B cell (primary cell): ENCODE results near the gene NTM. TPM values are rescaled to one million over a fixed set of nuclear protein-coding genes. Genes with fewer than 3 reads are reported as not detected.

ENCODE experiments used
- ATAC-seq: fragments of 200-7000 bp; cut with Tn5 transposase; one replicate; pipeline ENCODE4 v1.10.0; 2021; ENCODE audit warnings: low read depth, mild to moderate bottlenecking, moderate number of reproducible peaks, moderate library complexity
- CTCF ChIA-PET: fragments of 350-600 bp; sonication (Branson Sonifier 250); formaldehyde crosslinking; loops from one replicate; lab custom pipeline; 2021; ENCODE audit warnings: antibody characterized with exemption, inconsistent platforms; lab: Charles Lee
- POLR2A ChIA-PET: fragments of 350-600 bp; sonication (Branson Sonifier 250); formaldehyde crosslinking; loops from one replicate; lab custom pipeline; 2021; ENCODE audit warnings: antibody characterized with exemption; lab: Charles Lee
- DNase-seq: peaks from one replicate; pipeline ENCODE4 v3.0.0; 2013
- H2AFZ ChIP-seq: 2 replicates; pipeline ENCODE4 v1.6.1; 2012; ENCODE audit warnings: mild to moderate bottlenecking, low read depth, low read length; ENCODE audit not compliant: insufficient read depth, poor library complexity, severe bottlenecking
- H3K27ac ChIP-seq, 2 donors: 1 replicate in 1 of 2; 2 replicates in 1 of 2; pipeline ENCODE4 v1.5.1; 2012 to 2013; ENCODE audit warnings: low read length in 2 of 2, mild to moderate bottlenecking in 2 of 2, moderate library complexity in 1 of 2
- H3K27me3 ChIP-seq, 4 experiments: fragments of 200-600 bp in 1 of 4; sonication (generic) in 1 of 4; replicated peaks in 1 of 4; 1 replicate in 2 of 4; 2 replicates in 2 of 4; pipeline versions ENCODE4 v1.6.1 to v1.7.0; 2013 to 2016; ENCODE audit warnings: low read length in 3 of 4, mild to moderate bottlenecking in 2 of 4, mixed read lengths in 1 of 4, moderate library complexity in 1 of 4; ENCODE audit not compliant: insufficient read depth in 4 of 4, control insufficient read depth in 3 of 4; ENCODE audit errors: control extremely low read depth in 1 of 4
- H3K36me3 ChIP-seq, 2 experiments: replicated peaks in 1 of 2; 1 replicate in 1 of 2; 2 replicates in 1 of 2; pipeline versions ENCODE4 v1.6.1 to v1.7.1; 2013; ENCODE audit warnings: low read length in 1 of 2; ENCODE audit not compliant: insufficient read depth in 2 of 2, control insufficient read depth in 1 of 2; ENCODE audit errors: control extremely low read depth in 1 of 2, extremely low read depth in 1 of 2
- H3K4me1 ChIP-seq, 2 donors: fragments of 200-600 bp in 1 of 2; sonication (generic) in 1 of 2; 1 replicate in 1 of 2; 2 replicates in 1 of 2; pipeline versions ENCODE4 v1.5.1 to v1.6.1; 2013 to 2017; ENCODE audit warnings: low read length in 2 of 2; ENCODE audit not compliant: control insufficient read depth in 2 of 2, insufficient read depth in 2 of 2
- H3K4me2 ChIP-seq: replicated peaks from 2 replicates; pipeline ENCODE3; 2012; ENCODE audit warnings: mild to moderate bottlenecking, low read depth, low read length; ENCODE audit not compliant: poor library complexity, severe bottlenecking
- H3K4me3 ChIP-seq, 5 experiments: fragments of 200-600 bp in 1 of 5; sonication (generic) in 1 of 5; 1 replicate in 3 of 5; 2 replicates in 2 of 5; pipeline versions ENCODE4 v1.5.1 to v1.7.0; 2011 to 2016; ENCODE audit warnings: low read length in 4 of 5, mild to moderate bottlenecking in 4 of 5, low read depth in 2 of 5, control low read depth in 1 of 5, moderate library complexity in 1 of 5; ENCODE audit not compliant: insufficient read depth in 1 of 5; ENCODE audit errors: control extremely low read depth in 1 of 5, extremely low read depth in 1 of 5
- H3K79me2 ChIP-seq: fragments of 200-600 bp; sonication (generic); one replicate; pipeline ENCODE4 v1.6.0; 2016; ENCODE audit warnings: low read length; ENCODE audit not compliant: control insufficient read depth, insufficient read depth
- H3K9ac ChIP-seq: fragments of 200-600 bp; sonication (generic); 2 replicates; pipeline ENCODE4 v1.6.1; 2017; ENCODE audit warnings: mild to moderate bottlenecking, low read length, moderate library complexity
- H3K9me3 ChIP-seq, 3 donors: one replicate each; pipeline versions ENCODE4 v1.6.1 to v1.7.1; 2013; ENCODE audit warnings: low read length in 2 of 3; ENCODE audit not compliant: control insufficient read depth in 2 of 3, insufficient read depth in 1 of 3; ENCODE audit errors: control extremely low read depth in 1 of 3
- H4K20me1 ChIP-seq: 2 replicates; pipeline ENCODE4 v1.6.0; 2012; ENCODE audit warnings: mild to moderate bottlenecking, low read length; ENCODE audit not compliant: insufficient read depth, control insufficient read depth, poor library complexity, severe bottlenecking
- H3K27ac Mint-ChIP-seq: one replicate; pipeline ENCODE4 v1.8.0; 2021; ENCODE audit warnings: mixed read lengths
- H3K27me3 Mint-ChIP-seq: one replicate; pipeline ENCODE4 v1.8.0; 2021; ENCODE audit warnings: mixed read lengths
- H3K4me1 Mint-ChIP-seq: one replicate; pipeline ENCODE4 v1.8.0; 2021; ENCODE audit warnings: mixed read lengths
- H3K4me3 Mint-ChIP-seq: one replicate; pipeline ENCODE4 v1.8.0; 2021; ENCODE audit warnings: mixed read lengths
- H3K9me3 Mint-ChIP-seq: one replicate; pipeline ENCODE4 v1.8.0; 2022; ENCODE audit warnings: mixed read lengths; ENCODE audit not compliant: insufficient read depth
- EZH2 ChIP-seq: IDR thresholded peaks from 2 replicates; pipeline ENCODE4 v1.6.1; 2012; ENCODE audit warnings: borderline replicate concordance, low read depth, mild to moderate bottlenecking, moderate library complexity, low read length; ENCODE audit not compliant: insufficient read depth, poor library complexity, severe bottlenecking
- WGBS: methylation state at CpG from one replicate; pipeline ENCODE4 v1.1.5; 2013; ENCODE audit warnings: missing lambda C conversion rate; ENCODE audit not compliant: insufficient coverage; 5-methylcytosine and 5-hydroxymethylcytosine counted together
- intact Hi-C: fragments of 100-400 bp; cut with micrococcal nuclease; formaldehyde crosslinking; loops from one replicate; pipeline ENCODE4 v1.10.0; 2022
- polyA plus RNA-seq: library from polyadenylated mRNA; depleted of rRNA; stranded (reverse); fragments of >200 nt; gene quantifications from 2 replicates; pipeline ENCODE4 v1.2.3, GENCODE V29; 2012
- total RNA-seq, 2 donors: library from RNA; stranded (reverse); fragments of 120-200 nt in 1 of 2; gene quantifications; 1 replicate in 1 of 2; 2 replicates in 1 of 2; pipeline versions ENCODE4 v1.2.3 to v1.2.4, GENCODE V29; 2013 to 2022
- TF ChIP-seq, protein P1 (sequence below): fragments of 200-600 bp; IDR thresholded peaks from one replicate; pipeline ENCODE4 v1.8.0; 2022; ENCODE audit warnings: antibody characterized with exemption, mild to moderate bottlenecking

Gene NTM
- total and polyA plus RNA-seq, 2 donors (not counting 1 experiment from before 2014, with no cell fraction given), result not detected

DNA sequence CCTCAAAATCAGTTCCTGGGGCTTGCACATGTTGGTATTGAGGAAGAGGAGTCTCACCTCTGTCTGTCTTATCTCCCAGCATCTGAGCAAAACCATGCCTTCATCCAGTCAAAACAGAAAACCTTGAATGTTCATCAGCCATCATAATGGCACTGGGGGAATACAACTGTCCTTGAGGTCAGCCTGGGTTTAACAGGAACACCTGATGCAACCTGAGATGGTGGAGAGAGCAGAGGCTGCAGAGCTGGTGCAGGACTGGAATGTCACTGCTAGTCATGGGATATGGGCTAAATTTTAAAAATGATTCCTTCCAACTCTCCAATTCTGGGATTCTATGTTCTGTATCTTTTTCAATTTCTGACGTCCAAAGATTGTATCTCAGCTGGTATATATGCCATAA is 931.0 kb downstream of the NTM start:
- no CpG with 5 or more reads among the region's 1 CpG for WGBS
- Histone ChIP-seq H3K36me3 (no peaks in the 10 kb centered on the region), H3K4me1 (no peaks in the 10 kb centered on the region), H4K20me1 (no peaks in the 10 kb centered on the region), H2AFZ (no peak overlapping the region), H3K79me2 (no peaks in the 10 kb centered on the region), H3K9me3 (peaks cover 0 to 4% (median 0%) of the 10 kb centered on the region in 3 donors), H3K27ac (no peak overlapping the region), H3K4me2 (no peak overlapping the region), H3K9ac (no peak overlapping the region), H3K4me3 (no peak overlapping the region), H3K27me3 (no peaks in the 10 kb centered on the region)
- Mint-ChIP-seq H3K27ac (no peak overlapping the region), H3K4me3 (no peak overlapping the region), H3K27me3 (no peaks in the 10 kb centered on the region), H3K9me3 (no peaks in the 10 kb centered on the region), H3K4me1 (no peaks in the 10 kb centered on the region)
- TF ChIP-seq, protein P1, sequence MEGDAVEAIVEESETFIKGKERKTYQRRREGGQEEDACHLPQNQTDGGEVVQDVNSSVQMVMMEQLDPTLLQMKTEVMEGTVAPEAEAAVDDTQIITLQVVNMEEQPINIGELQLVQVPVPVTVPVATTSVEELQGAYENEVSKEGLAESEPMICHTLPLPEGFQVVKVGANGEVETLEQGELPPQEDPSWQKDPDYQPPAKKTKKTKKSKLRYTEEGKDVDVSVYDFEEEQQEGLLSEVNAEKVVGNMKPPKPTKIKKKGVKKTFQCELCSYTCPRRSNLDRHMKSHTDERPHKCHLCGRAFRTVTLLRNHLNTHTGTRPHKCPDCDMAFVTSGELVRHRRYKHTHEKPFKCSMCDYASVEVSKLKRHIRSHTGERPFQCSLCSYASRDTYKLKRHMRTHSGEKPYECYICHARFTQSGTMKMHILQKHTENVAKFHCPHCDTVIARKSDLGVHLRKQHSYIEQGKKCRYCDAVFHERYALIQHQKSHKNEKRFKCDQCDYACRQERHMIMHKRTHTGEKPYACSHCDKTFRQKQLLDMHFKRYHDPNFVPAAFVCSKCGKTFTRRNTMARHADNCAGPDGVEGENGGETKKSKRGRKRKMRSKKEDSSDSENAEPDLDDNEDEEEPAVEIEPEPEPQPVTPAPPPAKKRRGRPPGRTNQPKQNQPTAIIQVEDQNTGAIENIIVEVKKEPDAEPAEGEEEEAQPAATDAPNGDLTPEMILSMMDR, result no peak
- no peak for TF ChIP-seq EZH2
- intact Hi-C loops, result no loop called here
- ChIA-PET POLR2A (no interaction called here), CTCF (no interaction called here)
- DNase-seq (no peak), ATAC-seq (no peak)

DNA sequence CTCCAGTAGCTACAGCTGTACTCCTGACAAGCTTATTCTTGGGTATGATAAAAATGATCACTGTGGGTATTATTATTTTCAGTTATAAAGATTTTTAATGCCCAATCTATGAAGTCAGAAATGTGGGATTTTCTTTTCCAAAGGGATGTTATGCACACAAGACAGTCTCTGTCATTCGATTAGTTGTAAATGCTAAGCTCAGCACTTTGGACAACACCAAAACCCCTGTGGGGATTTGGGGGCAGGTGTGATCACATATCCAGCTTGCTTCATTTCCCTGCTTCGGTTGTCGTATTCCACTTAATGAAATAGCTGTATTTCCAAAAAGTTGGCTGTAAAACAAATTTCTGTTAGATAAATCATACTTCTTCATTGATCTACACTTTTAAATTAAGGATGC is 931.5 kb downstream of the NTM start:
- no peak overlapping the region for H3K9ac ChIP-seq
- no peaks in the 10 kb centered on the region for H3K4me1 ChIP-seq
- no peak overlapping the region for H3K27ac Mint-ChIP-seq
- no peak overlapping the region for H2AFZ ChIP-seq
- POLR2A ChIA-PET, result no interaction called here
- no peaks in the 10 kb centered on the region for H3K4me1 Mint-ChIP-seq
- CTCF ChIA-PET, result no interaction called here
- H3K27me3 ChIP-seq, result no peaks in the 10 kb centered on the region
- H3K4me2 ChIP-seq, result no peak overlapping the region
- H3K9me3 ChIP-seq, result peaks cover 0 to 4% (median 0%) of the 10 kb centered on the region in 3 donors
- TF ChIP-seq, protein P1, result no peak
- TF ChIP-seq EZH2, result no peak
- WGBS, result no CpG with 5 or more reads among the region's 3 CpGs
- no peaks in the 10 kb centered on the region for H4K20me1 ChIP-seq
- H3K4me3 ChIP-seq, result no peak overlapping the region
- intact Hi-C loops, result no loop called here
- no peaks in the 10 kb centered on the region for H3K9me3 Mint-ChIP-seq
- H3K27me3 Mint-ChIP-seq, result no peaks in the 10 kb centered on the region
- no peak overlapping the region for H3K27ac ChIP-seq
- ATAC-seq (no peak), DNase-seq (no peak)
- H3K79me2 ChIP-seq, result no peaks in the 10 kb centered on the region
- no peak overlapping the region for H3K4me3 Mint-ChIP-seq
- no peaks in the 10 kb centered on the region for H3K36me3 ChIP-seq
